ENCODE results near the gene RAB40AL.
A peak's percentile ranks its signal among the peaks of the same experiment; 100 is the strongest.

RAB40AL gene

DNA sequence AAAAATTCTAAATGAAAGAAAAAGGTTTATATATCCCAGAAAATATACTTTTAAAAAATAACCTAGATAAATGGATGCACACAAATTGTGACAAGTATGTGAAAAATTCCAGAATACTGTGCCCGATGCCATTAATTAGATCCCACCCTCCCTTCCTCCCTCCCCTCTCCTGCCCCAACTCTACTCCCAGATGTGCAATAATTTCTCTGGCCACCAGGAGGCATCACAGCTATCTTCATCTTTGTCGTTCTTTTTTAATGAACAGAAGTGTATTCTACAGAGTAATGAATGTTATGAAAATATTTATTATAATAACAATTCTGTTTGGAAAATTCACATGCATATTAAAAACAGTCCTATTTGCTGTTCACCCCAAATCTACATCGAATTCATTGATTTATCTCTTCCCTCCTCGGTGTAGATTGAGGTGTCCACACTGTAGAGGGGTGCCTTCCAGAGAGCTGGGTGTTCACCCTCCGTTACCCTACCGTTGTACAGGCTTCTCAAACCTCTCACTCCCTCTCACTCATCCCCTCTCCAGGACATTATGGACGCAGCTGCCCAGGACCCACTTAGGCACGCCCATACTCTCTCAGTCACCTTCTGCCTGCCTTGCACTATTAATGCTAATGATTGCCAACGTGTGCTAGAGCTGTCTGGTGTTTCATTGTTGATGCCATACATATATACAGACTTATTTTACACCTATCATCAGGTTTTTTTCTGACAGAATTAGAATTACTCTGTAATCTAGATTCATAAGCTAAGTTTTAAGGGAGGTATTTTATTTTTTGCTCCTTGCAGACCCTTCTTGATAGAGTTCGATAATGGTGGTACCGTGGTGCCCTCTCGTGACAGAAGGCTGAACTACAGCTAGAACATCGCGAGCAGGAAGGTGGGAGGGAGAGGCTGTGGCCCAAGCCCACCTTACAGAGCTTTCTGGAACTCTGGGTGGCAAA, 14.1 kb downstream of the RAB40AL start:
- TF ChIP-seq, protein P1, sequence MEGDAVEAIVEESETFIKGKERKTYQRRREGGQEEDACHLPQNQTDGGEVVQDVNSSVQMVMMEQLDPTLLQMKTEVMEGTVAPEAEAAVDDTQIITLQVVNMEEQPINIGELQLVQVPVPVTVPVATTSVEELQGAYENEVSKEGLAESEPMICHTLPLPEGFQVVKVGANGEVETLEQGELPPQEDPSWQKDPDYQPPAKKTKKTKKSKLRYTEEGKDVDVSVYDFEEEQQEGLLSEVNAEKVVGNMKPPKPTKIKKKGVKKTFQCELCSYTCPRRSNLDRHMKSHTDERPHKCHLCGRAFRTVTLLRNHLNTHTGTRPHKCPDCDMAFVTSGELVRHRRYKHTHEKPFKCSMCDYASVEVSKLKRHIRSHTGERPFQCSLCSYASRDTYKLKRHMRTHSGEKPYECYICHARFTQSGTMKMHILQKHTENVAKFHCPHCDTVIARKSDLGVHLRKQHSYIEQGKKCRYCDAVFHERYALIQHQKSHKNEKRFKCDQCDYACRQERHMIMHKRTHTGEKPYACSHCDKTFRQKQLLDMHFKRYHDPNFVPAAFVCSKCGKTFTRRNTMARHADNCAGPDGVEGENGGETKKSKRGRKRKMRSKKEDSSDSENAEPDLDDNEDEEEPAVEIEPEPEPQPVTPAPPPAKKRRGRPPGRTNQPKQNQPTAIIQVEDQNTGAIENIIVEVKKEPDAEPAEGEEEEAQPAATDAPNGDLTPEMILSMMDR (IDR thresholded peaks at IDR 0.05; ENCODE audit: low read depth, low read length) = peak; percentile 65
- DNase-seq (ENCODE audit: low read depth in 2 of 2) = peak; percentile 49 to 52
- H3K4me3 ChIP-seq (replicated peaks in 1 of 2; ENCODE audit: low read depth in 2 of 2, low read length in 2 of 2) = peak overlapping the region in 1 of 2 donors; percentile 28

DNA sequence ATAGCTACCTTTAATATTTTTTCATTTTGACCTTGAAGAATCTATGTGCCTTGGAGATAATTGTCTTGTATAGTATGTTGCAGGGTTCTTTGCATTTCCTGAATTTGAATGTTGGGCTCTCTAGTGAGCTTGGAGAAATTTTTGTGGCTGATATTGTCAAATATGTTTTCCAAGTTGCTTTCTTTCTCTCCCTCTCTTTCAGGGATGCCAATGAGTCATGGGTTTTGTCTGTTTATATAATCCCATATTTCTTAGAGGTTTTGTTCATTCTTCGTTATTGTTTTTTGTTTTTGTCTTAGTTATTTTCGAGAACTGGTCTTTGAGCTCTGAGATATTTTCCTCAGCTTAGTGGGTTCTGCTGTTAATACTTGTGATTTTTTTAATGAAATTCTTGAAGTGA, 20.7 kb downstream of the RAB40AL start:
- no peak overlapping the region for H3K4me3 ChIP-seq (replicated peaks in 1 of 2; ENCODE audit: low read depth in 2 of 2, low read length in 2 of 2)
- TF ChIP-seq, protein P1 (IDR thresholded peaks at IDR 0.05; ENCODE audit: low read depth, low read length) = no peak
- DNase-seq (ENCODE audit: low read depth in 2 of 2) = peak in 1 of 2 donors; percentile 5

DNA sequence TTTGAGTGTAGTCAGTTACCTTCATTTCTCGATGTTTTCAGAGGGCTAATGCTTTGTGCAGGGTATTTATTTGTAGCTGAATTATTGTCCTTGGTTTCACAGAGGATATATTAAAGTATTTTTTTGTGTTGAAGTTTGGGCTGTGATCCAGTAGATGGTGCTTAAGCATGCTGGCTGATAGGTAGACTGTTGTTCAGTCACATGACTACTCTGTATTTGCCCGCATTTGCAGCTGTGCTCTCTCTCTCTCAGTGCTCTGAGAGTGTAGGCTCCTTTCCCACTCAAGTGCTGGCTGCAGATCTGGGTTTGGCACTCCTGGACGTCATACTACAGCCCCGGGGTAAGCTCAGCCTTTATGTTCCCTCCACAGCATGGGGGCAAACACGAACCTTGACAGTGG, 21.7 kb downstream of the RAB40AL start:
- TF ChIP-seq, protein P1 (IDR thresholded peaks at IDR 0.05; ENCODE audit: low read depth, low read length) = no peak
- DNase-seq (ENCODE audit: low read depth in 2 of 2) = peak in 1 of 2 donors; percentile 9
- H3K4me3 ChIP-seq (replicated peaks in 1 of 2; ENCODE audit: low read depth in 2 of 2, low read length in 2 of 2) = no peak overlapping the region

DNA sequence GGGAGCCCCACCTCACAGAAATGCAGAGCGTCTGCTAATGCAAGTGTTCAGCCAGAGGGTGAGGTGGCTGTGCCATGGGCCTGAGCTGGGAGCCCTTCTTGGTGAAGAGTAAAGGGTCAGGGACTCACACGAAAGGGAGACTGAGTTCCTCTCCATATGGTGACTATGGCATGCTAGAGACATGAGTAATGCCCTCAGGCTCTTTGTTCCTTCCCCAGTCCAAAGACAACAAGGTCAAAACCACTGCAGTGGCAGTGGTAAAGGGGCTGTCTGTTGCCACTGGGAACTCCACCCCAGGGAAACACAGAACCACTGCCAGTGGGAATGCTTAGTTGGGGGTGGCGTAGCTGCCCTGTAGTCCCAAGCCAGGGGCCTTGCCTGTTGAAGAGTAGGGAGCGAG, 22.4 kb downstream of the RAB40AL start:
- H3K4me3 ChIP-seq (replicated peaks in 1 of 2; ENCODE audit: low read depth in 2 of 2, low read length in 2 of 2) = no peak overlapping the region
- DNase-seq (ENCODE audit: low read depth in 2 of 2) = peak in 1 of 2 donors; percentile 81
- TF ChIP-seq, protein P1 (IDR thresholded peaks at IDR 0.05; ENCODE audit: low read depth, low read length) = no peak

DNA sequence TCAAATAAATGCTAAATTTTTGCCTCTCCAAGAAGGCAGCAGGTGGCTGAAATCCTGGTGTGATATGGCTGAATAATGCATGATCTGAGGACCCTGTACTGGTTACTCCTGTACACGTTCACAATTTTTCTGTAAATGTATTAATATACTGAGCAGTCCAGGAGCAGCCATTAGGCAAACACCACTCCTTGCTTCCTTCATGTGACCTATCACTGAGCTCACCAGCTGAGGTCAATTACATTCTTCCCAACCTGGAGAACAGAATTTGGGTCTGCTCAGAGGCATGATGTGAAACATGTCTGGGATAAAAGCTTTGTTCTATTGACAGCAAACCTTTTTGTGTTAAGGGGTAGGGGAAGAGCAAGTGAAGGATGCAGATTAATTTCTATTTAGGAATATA, 26.9 kb downstream of the RAB40AL start:
- no peak overlapping the region for H3K4me3 ChIP-seq (replicated peaks in 1 of 2; ENCODE audit: low read depth in 2 of 2, low read length in 2 of 2)
- TF ChIP-seq, protein P1 (IDR thresholded peaks at IDR 0.05; ENCODE audit: low read depth, low read length) = no peak
- DNase-seq (ENCODE audit: low read depth in 2 of 2) = no peak

DNA sequence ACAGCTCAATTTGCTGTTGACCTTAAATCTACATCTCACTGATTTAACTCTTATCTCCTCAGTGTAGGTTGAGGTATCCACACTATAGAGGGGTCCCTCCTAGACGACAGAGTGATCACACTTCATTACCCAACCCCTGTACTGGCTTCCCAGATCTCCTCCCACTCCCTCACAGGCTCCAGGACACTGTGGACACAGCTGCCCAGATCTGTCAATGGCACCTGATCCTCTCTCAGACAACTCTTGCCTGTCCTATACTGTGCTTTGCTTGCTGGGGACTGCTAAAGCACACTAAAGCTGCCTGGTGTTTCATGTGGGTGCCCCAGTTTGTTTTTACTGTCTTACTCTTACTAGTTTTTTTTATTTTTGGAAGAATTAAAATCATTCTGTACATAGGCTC, 27.9 kb downstream of the RAB40AL start:
- no peak for DNase-seq (ENCODE audit: low read depth in 2 of 2)
- TF ChIP-seq, protein P1 (IDR thresholded peaks at IDR 0.05; ENCODE audit: low read depth, low read length) = no peak
- no peak overlapping the region for H3K4me3 ChIP-seq (replicated peaks in 1 of 2; ENCODE audit: low read depth in 2 of 2, low read length in 2 of 2)

Data from cardiac fibroblast (primary cell).